Thymus (tissue), 11 donors: Measurements from ENCODE around the gene TLR10. TPM values are rescaled to one million over a fixed set of nuclear protein-coding genes. Genes with fewer than 3 reads are reported as not detected.
"Not testable (repeated sequence)": the region's sequence is repeated elsewhere in the genome, so short reads cannot be mapped to it uniquely, and the experiment has no call there.

Source experiments
- DNase-seq, 9 donors: peaks; one replicate each; pipeline ENCODE4 v3.0.0-alpha.2; 2013; ENCODE audit warnings: low spot score in 9 of 9, low read depth in 6 of 9, missing footprints in 1 of 9
- H3K27ac ChIP-seq, 2 donors: one replicate each; pipeline ENCODE4 v1.5.1; 2013; ENCODE audit warnings: control low read depth in 1 of 2, low read depth in 1 of 2, low read length in 1 of 2, mild to moderate bottlenecking in 1 of 2, moderate library complexity in 1 of 2
- H3K27me3 ChIP-seq, 2 donors: one replicate each; pipeline ENCODE4 v1.5.1; 2013; ENCODE audit warnings: low read length in 1 of 2; ENCODE audit not compliant: control insufficient read depth in 2 of 2, insufficient read depth in 1 of 2
- H3K36me3 ChIP-seq, 2 donors: one replicate each; pipeline ENCODE4 v1.5.1; 2013; ENCODE audit warnings: low read length in 1 of 2, mild to moderate bottlenecking in 1 of 2, moderate library complexity in 1 of 2; ENCODE audit not compliant: control insufficient read depth in 2 of 2, insufficient read depth in 2 of 2
- H3K4me1 ChIP-seq, 2 donors: one replicate each; pipeline ENCODE4 v1.5.1; 2013; ENCODE audit warnings: low read length in 2 of 2; ENCODE audit not compliant: control insufficient read depth in 2 of 2, insufficient read depth in 2 of 2
- H3K4me3 ChIP-seq, 2 donors: one replicate each; pipeline ENCODE4 v1.5.1; 2013; ENCODE audit warnings: low read length in 2 of 2, control low read depth in 1 of 2, mild to moderate bottlenecking in 1 of 2
- H3K9me3 ChIP-seq, 2 donors: one replicate each; pipeline ENCODE4 v1.5.1; 2013; ENCODE audit warnings: low read length in 1 of 2, mild to moderate bottlenecking in 1 of 2; ENCODE audit not compliant: control insufficient read depth in 2 of 2, insufficient read depth in 1 of 2
- WGBS: extraction: QIAGEN DNeasy Blood & Tissue Kit; methylation state at CpG from one replicate; pipeline ENCODE4 v1.1.7; 2013; 5-methylcytosine and 5-hydroxymethylcytosine counted together
- polyA plus RNA-seq: library from polyadenylated mRNA; stranded (reverse); fragments of 200-250 nt; gene quantifications from one replicate; pipeline ENCODE4 v1.2.3, GENCODE V29; 2013
- total RNA-seq: library from RNA; stranded (reverse); fragments of 120-200 nt; gene quantifications from one replicate; pipeline ENCODE4 v1.2.4, GENCODE V29; 2013
- donor health status: healthy.

The TLR10 gene
- total and polyA plus RNA-seq, 2 donors: 4.4 to 8.9 TPM

GRCh38 chr4:38820329-38821061 is 37.7 kb upstream of the TLR10 start:
- Histone ChIP-seq H3K9me3 (peaks cover 0 to 5% of the 10 kb centered on the region in 2 donors), H3K4me1 (peaks cover 0 to under 1% of the 10 kb centered on the region in 2 donors), H3K4me3 (no peak overlapping the region), H3K27ac (peak overlapping the region in 1 of 2 donors; percentile 31), H3K36me3 (no peaks in the 10 kb centered on the region), H3K27me3 (no peaks in the 10 kb centered on the region)
- no peak for DNase-seq
- 96% methylated on average over 4 of the region's 4 CpGs for WGBS

DNA sequence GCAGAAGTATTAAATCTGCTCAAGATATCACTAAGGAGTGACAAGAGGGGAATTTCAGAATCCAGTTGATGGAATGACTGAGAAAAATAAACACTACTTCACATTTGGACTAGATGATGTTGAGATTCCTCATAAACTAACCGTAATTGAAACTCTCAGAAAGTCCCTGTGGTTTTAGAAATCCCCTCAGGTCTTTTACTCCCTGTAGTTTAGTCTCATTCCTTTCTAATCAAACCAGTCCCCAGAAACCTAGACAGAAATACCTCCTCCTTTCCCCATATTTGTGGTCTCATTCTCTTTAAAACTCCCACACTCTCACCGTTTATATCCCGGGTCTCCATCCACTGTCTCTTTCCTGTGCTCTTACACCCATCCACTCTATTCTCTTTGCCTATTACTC is 36.8 kb upstream of the TLR10 start:
- DNase-seq: peak in 1 of 9 donors; percentile 16
- H3K27ac ChIP-seq: peak overlapping the region in 1 of 2 donors; percentile 45
- H3K9me3 ChIP-seq: peaks cover 0 to 10% of the 10 kb centered on the region in 2 donors
- no peaks in the 10 kb centered on the region for H3K27me3 ChIP-seq
- H3K36me3 ChIP-seq: no peaks in the 10 kb centered on the region
- peaks cover 0 to 3% of the 10 kb centered on the region in 2 donors for H3K4me1 ChIP-seq
- WGBS: 91% methylated on average over 3 of the region's 3 CpGs
- H3K4me3 ChIP-seq: no peak overlapping the region

DNA sequence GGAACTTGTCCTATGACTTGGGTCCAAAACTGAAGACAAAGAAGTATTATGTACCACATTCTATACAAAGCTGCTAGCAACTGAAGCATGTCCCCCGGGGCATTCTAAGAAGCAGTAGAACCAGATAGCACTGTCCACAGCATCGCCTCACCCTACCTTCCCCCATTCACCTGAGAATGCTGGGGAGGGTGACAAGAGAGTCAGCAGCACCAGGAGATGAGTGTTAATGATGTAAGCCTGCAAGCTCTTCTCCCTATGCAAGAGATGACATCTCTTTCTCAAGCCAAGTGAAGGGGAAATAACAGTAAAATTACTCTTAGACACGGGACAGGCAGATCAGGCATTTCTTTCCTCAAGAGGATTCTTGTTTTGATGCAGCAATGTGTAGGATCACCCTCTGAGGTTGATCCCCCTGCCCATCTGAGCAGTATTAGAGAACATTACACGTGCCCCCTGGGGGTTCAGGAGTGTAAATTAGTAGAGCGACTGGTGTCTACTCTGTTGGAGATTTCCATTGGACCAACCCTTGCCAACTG is 35.7 kb upstream of the TLR10 start:
- Histone ChIP-seq H3K4me3 (no peak overlapping the region), H3K4me1 (peaks cover 0 to 3% of the 10 kb centered on the region in 2 donors), H3K27me3 (no peaks in the 10 kb centered on the region), H3K27ac (peak overlapping the region in 1 of 2 donors; percentile 10), H3K9me3 (peaks cover 0 to 10% of the 10 kb centered on the region in 2 donors), H3K36me3 (no peaks in the 10 kb centered on the region)
- WGBS: 95% methylated on average over 5 of the region's 5 CpGs
- no peak for DNase-seq

DNA sequence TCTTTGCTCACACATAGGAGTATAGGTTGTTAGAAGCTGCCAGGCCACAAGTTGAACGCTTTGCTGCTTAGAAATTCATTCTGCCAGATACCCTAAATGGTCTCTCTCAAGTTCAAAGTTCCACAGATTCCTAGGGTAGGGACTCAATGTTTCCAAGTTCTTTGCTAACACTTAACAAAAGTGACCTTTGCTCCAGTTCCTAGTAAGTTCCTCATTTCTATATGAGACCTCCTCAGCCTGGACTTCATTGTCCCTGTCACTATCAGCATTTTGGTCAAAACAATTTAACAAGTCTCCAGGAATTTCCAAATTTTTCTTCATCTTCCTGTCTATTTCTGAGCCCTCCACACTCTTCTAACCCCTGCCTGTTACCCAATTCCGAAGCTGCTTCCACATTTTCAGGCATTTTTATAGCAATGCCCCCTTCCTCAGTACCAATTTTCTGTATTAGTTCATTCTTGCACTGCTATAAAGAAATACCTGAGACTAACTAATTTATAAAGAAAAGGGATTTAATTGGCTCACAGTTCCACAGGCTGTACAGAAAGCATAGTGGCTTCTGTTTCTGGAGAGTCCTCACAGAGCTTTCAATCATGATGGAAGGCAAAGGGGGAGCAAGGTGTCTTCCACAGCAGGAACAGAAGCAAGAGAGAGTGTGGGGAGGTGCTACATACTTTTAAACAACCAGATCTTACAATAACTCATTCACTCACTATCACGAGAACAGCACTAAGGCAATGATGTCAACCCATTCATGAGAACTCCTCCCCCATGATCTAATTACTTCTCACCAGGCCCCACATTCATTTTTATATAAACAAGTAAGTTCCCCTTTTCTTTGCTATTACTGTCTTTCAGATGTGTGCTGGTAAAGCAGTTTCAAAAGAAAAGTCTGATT is 33.3 kb upstream of the TLR10 start:
- Histone ChIP-seq H3K27ac (no peak overlapping the region), H3K27me3 (no peaks in the 10 kb centered on the region), H3K4me3 (no peak overlapping the region), H3K36me3 (no peaks in the 10 kb centered on the region), H3K9me3 (peaks cover 0 to 5% of the 10 kb centered on the region in 2 donors), H3K4me1 (peaks cover 0 to 3% of the 10 kb centered on the region in 2 donors)
- no peak for DNase-seq
- 77% methylated on average over 3 of the region's 3 CpGs for WGBS

DNA sequence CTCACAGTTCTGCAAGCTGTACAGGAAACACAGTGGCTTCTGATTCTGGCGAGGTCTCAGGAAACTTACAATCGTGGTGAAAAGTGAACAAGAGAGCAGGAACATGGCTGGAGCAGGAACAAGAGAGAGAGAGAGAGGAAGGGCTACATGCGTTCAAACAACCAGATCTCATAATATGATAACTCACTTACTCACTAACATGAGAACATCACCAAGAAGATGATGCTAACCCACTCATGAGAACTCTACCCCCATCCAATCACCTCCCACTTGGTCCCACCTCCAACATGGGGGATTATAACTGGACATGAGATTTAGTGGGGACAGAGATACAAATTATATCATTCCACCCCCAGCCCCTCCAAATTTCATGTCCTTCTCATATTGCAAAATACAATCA is 31.6 kb upstream of the TLR10 start:
- Histone ChIP-seq H3K4me3 (no peak overlapping the region), H3K4me1 (peaks cover 0 to 3% of the 10 kb centered on the region in 2 donors), H3K36me3 (no peaks in the 10 kb centered on the region), H3K27me3 (no peaks in the 10 kb centered on the region), H3K27ac (no peak overlapping the region), H3K9me3 (peaks cover 0 to 5% of the 10 kb centered on the region in 2 donors)
- no peak for DNase-seq
- WGBS: 79% methylated on average over 3 of the region's 3 CpGs

- 98% methylated on average over 6 of the region's 6 CpGs for WGBS
- H3K4me1 ChIP-seq: peaks cover 0 to 3% of the 10 kb centered on the region in 2 donors
- no peak overlapping the region for H3K27ac ChIP-seq
- peaks cover 0 to 5% of the 10 kb centered on the region in 2 donors for H3K9me3 ChIP-seq
- no peaks in the 10 kb centered on the region for H3K36me3 ChIP-seq
- H3K4me3 ChIP-seq: no peak overlapping the region
- DNase-seq: no peak
- no peaks in the 10 kb centered on the region for H3K27me3 ChIP-seq
These were observed 28.5 kb upstream of the TLR10 start for GRCh38 chr4:38811297-38811696.

DNA sequence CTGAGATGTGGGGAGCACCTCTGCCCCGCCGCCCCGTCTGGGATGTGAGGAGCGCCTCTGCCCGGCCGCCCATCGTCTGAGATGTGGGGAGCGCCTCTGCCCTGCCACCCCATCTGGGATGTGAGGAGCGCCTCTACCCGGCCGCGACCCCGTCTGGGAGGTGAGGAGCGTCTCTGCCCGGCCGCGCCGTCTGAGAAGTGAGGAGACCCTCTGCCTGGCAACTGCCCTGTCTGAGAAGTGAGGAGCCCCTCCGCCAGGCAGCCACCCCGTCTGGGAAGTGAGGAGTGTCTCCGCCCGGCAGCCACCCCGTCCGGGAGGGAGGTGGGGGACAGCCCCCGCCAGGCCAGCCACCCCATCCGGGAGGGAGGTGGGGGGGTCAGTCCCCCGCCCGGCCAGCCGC is 24.7 kb upstream of the TLR10 start:
- H3K9me3 ChIP-seq, H3K4me3 ChIP-seq, DNase-seq, H3K27ac ChIP-seq, H3K36me3 ChIP-seq, H3K4me1 ChIP-seq, H3K27me3 ChIP-seq: not testable (repeated sequence)
- WGBS: 96% methylated on average over 29 of the region's 29 CpGs

GRCh38 chr4:38806251-38806650 is 23.5 kb upstream of the TLR10 start:
- H3K9me3 ChIP-seq: peaks cover 2 to 20% of the 10 kb centered on the region in 2 donors
- not testable (repeated sequence) for H3K4me3 ChIP-seq, H3K27me3 ChIP-seq, H3K4me1 ChIP-seq, DNase-seq, H3K27ac ChIP-seq, H3K36me3 ChIP-seq
- WGBS: 98% methylated on average over 9 of the region's 9 CpGs
